Epithelial cell of esophagus (primary cell): ENCODE data around the gene SPPL2A.

ENCODE experiments used
- DNase-seq: peaks from one replicate; pipeline ENCODE4 v3.0.0; 2010; ENCODE audit warnings: low read depth
- H3K4me3 ChIP-seq: 2 replicates; pipeline ENCODE4 v1.5.1; 2011; ENCODE audit warnings: mild to moderate bottlenecking, low read length, control low read depth
- TF ChIP-seq, protein P1 (sequence below): IDR thresholded peaks from 2 replicates; pipeline ENCODE4 v1.5.1; 2011; ENCODE audit warnings: low read depth, mild to moderate bottlenecking, low read length, control low read depth, inconsistent platforms; ENCODE audit not compliant: insufficient read depth; ENCODE audit errors: missing control alignments

Gene SPPL2A

GRCh38 chr15:50718700-50719125 lies 46.8 kb downstream of the SPPL2A start:
- H3K4me3 ChIP-seq: no peak overlapping the region
- no peak for DNase-seq
- TF ChIP-seq, protein P1, sequence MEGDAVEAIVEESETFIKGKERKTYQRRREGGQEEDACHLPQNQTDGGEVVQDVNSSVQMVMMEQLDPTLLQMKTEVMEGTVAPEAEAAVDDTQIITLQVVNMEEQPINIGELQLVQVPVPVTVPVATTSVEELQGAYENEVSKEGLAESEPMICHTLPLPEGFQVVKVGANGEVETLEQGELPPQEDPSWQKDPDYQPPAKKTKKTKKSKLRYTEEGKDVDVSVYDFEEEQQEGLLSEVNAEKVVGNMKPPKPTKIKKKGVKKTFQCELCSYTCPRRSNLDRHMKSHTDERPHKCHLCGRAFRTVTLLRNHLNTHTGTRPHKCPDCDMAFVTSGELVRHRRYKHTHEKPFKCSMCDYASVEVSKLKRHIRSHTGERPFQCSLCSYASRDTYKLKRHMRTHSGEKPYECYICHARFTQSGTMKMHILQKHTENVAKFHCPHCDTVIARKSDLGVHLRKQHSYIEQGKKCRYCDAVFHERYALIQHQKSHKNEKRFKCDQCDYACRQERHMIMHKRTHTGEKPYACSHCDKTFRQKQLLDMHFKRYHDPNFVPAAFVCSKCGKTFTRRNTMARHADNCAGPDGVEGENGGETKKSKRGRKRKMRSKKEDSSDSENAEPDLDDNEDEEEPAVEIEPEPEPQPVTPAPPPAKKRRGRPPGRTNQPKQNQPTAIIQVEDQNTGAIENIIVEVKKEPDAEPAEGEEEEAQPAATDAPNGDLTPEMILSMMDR: no peak

GRCh38 chr15:50712018-50712417 lies 53.5 kb downstream of the SPPL2A start:
- no peak for DNase-seq
- TF ChIP-seq, protein P1: no peak
- H3K4me3 ChIP-seq: no peak overlapping the region

DNA sequence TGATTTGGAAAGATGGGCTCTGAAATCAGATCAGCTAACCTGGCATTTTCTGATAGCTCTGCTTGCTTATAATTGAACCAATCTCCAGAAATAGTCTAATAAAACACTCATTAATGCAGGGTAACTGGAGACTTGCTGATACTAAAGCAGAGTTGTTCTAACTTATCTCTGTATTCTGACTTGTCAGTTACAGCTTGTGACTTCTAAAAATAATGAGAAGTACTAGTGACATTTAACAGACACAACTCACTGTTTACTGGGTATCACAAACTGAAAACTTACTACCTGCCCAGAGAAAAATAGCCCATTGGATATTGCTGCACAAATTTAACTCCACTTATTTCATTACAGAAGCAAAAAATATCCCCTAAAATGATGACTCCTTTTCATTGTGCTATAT lies 54.9 kb downstream of the SPPL2A start:
- TF ChIP-seq, protein P1: no peak
- no peak overlapping the region for H3K4me3 ChIP-seq
- no peak for DNase-seq

DNA sequence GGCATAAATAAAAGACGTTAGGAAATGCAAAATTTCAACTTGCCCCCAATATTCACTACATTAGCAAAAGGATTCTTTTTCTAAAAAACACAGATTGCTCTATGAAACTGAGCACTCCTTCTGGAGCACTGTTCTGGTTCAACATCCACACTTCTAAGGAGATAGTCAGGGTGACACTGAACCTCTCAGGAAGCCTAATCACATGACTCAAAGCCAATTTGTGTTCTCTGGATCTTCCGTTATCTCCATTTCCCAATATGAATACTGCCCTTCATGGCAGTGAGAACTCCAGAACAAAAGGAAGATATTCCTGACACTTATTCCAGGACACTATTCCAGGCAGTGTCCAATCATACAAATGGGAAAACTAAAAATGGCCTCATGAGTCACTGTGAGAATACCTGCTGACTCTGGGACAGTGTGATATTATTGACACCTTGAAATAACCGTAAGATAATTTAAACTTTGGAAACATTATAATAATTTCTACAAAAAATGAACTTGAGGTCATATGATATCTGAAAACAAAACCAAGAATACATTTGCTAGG lies 57.6 kb downstream of the SPPL2A start:
- no peak for DNase-seq
- TF ChIP-seq, protein P1: no peak
- H3K4me3 ChIP-seq: no peak overlapping the region

DNA sequence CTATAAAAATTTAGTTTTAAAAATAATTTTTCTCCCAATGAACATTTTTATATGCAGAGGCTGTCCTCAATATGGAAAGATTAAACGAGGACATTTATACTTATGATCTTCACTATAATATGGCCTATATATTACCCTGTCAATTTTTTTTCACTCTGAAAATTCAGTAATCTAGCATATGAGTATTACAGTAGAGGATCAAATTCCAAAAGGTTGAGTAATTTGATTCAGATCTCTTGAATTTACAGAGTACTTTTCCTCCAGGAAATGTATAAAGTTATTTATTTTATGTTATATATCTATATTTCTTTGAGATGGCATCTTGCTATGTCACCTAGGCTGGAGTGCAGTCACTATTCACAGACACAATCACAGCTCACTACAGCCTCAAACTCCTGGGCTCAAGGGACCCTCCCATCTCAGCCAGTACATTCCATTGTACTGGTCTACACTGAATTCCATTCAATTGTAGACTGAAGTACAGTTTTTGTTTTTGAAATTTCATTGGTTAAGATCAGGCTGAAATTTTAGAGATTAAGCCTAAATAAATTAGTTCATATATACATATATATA lies 62.7 kb downstream of the SPPL2A start:
- H3K4me3 ChIP-seq: no peak overlapping the region
- no peak for DNase-seq
- TF ChIP-seq, protein P1: no peak

GRCh38 chr15:50698101-50698500 lies 67.4 kb downstream of the SPPL2A start:
- no peak overlapping the region for H3K4me3 ChIP-seq
- TF ChIP-seq, protein P1: no peak
- DNase-seq: no peak
